Activated naive CD4-positive, alpha-beta T cell treated with anti-CD3 and anti-CD28 coated beads, Interleukin-2, amount 50 U/mL, for 24 hours (primary cell): ENCODE results near the gene ZNF512B.
"Not testable (repeated sequence)": the region's sequence is repeated elsewhere in the genome, so short reads cannot be mapped to it uniquely, and the experiment has no call there.

Experiments
- H3K27ac Mint-ChIP-seq: one replicate; pipeline ENCODE4 v1.8.0; 2021; ENCODE audit warnings: mild to moderate bottlenecking, mixed read lengths
- H3K27me3 Mint-ChIP-seq: one replicate; pipeline ENCODE4 v1.8.0; 2021; ENCODE audit warnings: mixed read lengths
- H3K36me3 Mint-ChIP-seq: one replicate; pipeline ENCODE4 v1.8.0; 2021; ENCODE audit warnings: mixed read lengths
- H3K4me1 Mint-ChIP-seq: one replicate; pipeline ENCODE4 v1.8.0; 2021; ENCODE audit warnings: mixed read lengths
- H3K4me3 Mint-ChIP-seq: one replicate; pipeline ENCODE4 v1.8.0; 2021; ENCODE audit warnings: mild to moderate bottlenecking, mixed read lengths
- H3K9me3 Mint-ChIP-seq: one replicate; pipeline ENCODE4 v1.8.0; 2021; ENCODE audit warnings: mixed read lengths

ZNF512B gene

GRCh38 chr20:63960654-63961621, 8.8 kb downstream of the ZNF512B start:
- H3K4me1 Mint-ChIP-seq, result peaks cover 10% of the 10 kb centered on the region
- H3K27me3 Mint-ChIP-seq, H3K36me3 Mint-ChIP-seq, H3K4me3 Mint-ChIP-seq, H3K27ac Mint-ChIP-seq, H3K9me3 Mint-ChIP-seq: not testable (repeated sequence)

- H3K4me1 Mint-ChIP-seq, result peaks cover 15% of the 10 kb centered on the region
- peaks cover 2% of the 10 kb centered on the region for H3K36me3 Mint-ChIP-seq
- H3K27me3 Mint-ChIP-seq, result no peaks in the 10 kb centered on the region
- no peaks in the 10 kb centered on the region for H3K9me3 Mint-ChIP-seq
- no peak overlapping the region for H3K4me3 Mint-ChIP-seq
- no peak overlapping the region for H3K27ac Mint-ChIP-seq
Measured at GRCh38 chr20:63959699-63960075, 10.0 kb downstream of the ZNF512B start.

GRCh38 chr20:63958964-63959698, 10.6 kb downstream of the ZNF512B start:
- no peak overlapping the region for H3K4me3 Mint-ChIP-seq
- H3K27me3 Mint-ChIP-seq, result no peaks in the 10 kb centered on the region
- peaks cover 20% of the 10 kb centered on the region for H3K4me1 Mint-ChIP-seq
- H3K27ac Mint-ChIP-seq, result no peak overlapping the region
- peaks cover 2% of the 10 kb centered on the region for H3K36me3 Mint-ChIP-seq
- H3K9me3 Mint-ChIP-seq, result no peaks in the 10 kb centered on the region

GRCh38 chr20:63958471-63958870, 11.3 kb downstream of the ZNF512B start:
- no peak overlapping the region for H3K4me3 Mint-ChIP-seq
- H3K36me3 Mint-ChIP-seq, result peaks cover 2% of the 10 kb centered on the region
- H3K27ac Mint-ChIP-seq, result no peak overlapping the region
- H3K4me1 Mint-ChIP-seq, result peaks cover 27% of the 10 kb centered on the region
- H3K27me3 Mint-ChIP-seq, result no peaks in the 10 kb centered on the region
- H3K9me3 Mint-ChIP-seq, result no peaks in the 10 kb centered on the region

GRCh38 chr20:63957690-63958441, 11.9 kb downstream of the ZNF512B start:
- Mint-ChIP-seq H3K27ac (peak overlapping the region; percentile 80), H3K27me3 (no peaks in the 10 kb centered on the region), H3K9me3 (no peaks in the 10 kb centered on the region), H3K4me1 (peaks cover 32% of the 10 kb centered on the region), H3K36me3 (peaks cover 1% of the 10 kb centered on the region), H3K4me3 (peak overlapping the region; percentile 83)

GRCh38 chr20:63957004-63957689, 12.6 kb downstream of the ZNF512B start:
- Mint-ChIP-seq H3K9me3 (no peaks in the 10 kb centered on the region), H3K27me3 (no peaks in the 10 kb centered on the region), H3K4me1 (peaks cover 32% of the 10 kb centered on the region), H3K4me3 (peak overlapping the region; percentile 83), H3K27ac (peak overlapping the region; percentile 80), H3K36me3 (no peaks in the 10 kb centered on the region)

GRCh38 chr20:63956664-63957003, 13.1 kb downstream of the ZNF512B start:
- Mint-ChIP-seq H3K9me3 (no peaks in the 10 kb centered on the region), H3K4me3 (peak overlapping the region; percentile 86), H3K27ac (peak overlapping the region; percentile 89), H3K36me3 (no peaks in the 10 kb centered on the region), H3K4me1 (peaks cover 32% of the 10 kb centered on the region), H3K27me3 (no peaks in the 10 kb centered on the region)

GRCh38 chr20:63955827-63956663, 13.7 kb downstream of the ZNF512B start, which contains the start of gene UCKL1:
Gene UCKL1 (minus strand): TSS chr20:63956416. CDS start chr20:63956372, 44 bp downstream.
- Mint-ChIP-seq H3K9me3 (no peaks in the 10 kb centered on the region), H3K4me1 (peaks cover 32% of the 10 kb centered on the region), H3K4me3 (peak within 1 kb of the TSS; percentile 86), H3K27me3 (no peaks in the 10 kb centered on the region), H3K27ac (peak within 1 kb of the TSS; percentile 89), H3K36me3 (no peaks in the 10 kb centered on the region)

- Mint-ChIP-seq H3K4me3 (peak overlapping the region; percentile 82), H3K36me3 (no peaks in the 10 kb centered on the region)
Measured at GRCh38 chr20:63955281-63955826, 14.4 kb downstream of the ZNF512B start.

GRCh38 chr20:63953764-63954429, 15.8 kb downstream of the ZNF512B start:
- Mint-ChIP-seq H3K36me3 (no peaks in the 10 kb centered on the region), H3K9me3 (no peaks in the 10 kb centered on the region), H3K4me3 (peak overlapping the region; percentile 82), H3K27me3 (no peaks in the 10 kb centered on the region), H3K27ac (peak overlapping the region; percentile 65), H3K4me1 (peaks cover 44% of the 10 kb centered on the region)

More at GRCh38 chr20:63955281-63955826, 14.4 kb downstream of the ZNF512B start:
- no peaks in the 10 kb centered on the region for H3K27me3 Mint-ChIP-seq
- H3K4me1 Mint-ChIP-seq, result peaks cover 32% of the 10 kb centered on the region
- H3K9me3 Mint-ChIP-seq, result no peaks in the 10 kb centered on the region
- peak overlapping the region; percentile 4 for H3K27ac Mint-ChIP-seq

GRCh38 chr20:63952769-63953168, 17.0 kb downstream of the ZNF512B start:
- Mint-ChIP-seq H3K36me3 (no peaks in the 10 kb centered on the region), H3K27me3 (no peaks in the 10 kb centered on the region), H3K9me3 (no peaks in the 10 kb centered on the region), H3K4me3 (no peak overlapping the region), H3K27ac (no peak overlapping the region), H3K4me1 (peaks cover 52% of the 10 kb centered on the region)

GRCh38 chr20:63952210-63952535, 17.6 kb downstream of the ZNF512B start:
- H3K36me3 Mint-ChIP-seq, result no peaks in the 10 kb centered on the region
- no peak overlapping the region for H3K4me3 Mint-ChIP-seq
- H3K27ac Mint-ChIP-seq, result no peak overlapping the region
- H3K4me1 Mint-ChIP-seq, result peaks cover 53% of the 10 kb centered on the region
- no peaks in the 10 kb centered on the region for H3K9me3 Mint-ChIP-seq
- no peaks in the 10 kb centered on the region for H3K27me3 Mint-ChIP-seq

GRCh38 chr20:63951398-63952209, 18.1 kb downstream of the ZNF512B start:
- H3K9me3 Mint-ChIP-seq, result no peaks in the 10 kb centered on the region
- no peak overlapping the region for H3K4me3 Mint-ChIP-seq
- H3K27ac Mint-ChIP-seq, result no peak overlapping the region
- H3K36me3 Mint-ChIP-seq, result no peaks in the 10 kb centered on the region
- no peaks in the 10 kb centered on the region for H3K27me3 Mint-ChIP-seq
- peaks cover 55% of the 10 kb centered on the region for H3K4me1 Mint-ChIP-seq
